WTC11 (cell line): ENCODE results near the gene ZNF221. TPM values are rescaled to one million over a fixed set of nuclear protein-coding genes. Genes with fewer than 3 reads are reported as not detected.
A peak's percentile ranks its signal among the peaks of the same experiment; 100 is the strongest.

Experiments used
- ATAC-seq: fragments of 200-7000 bp; cut with Tn5 transposase; 2 replicates; pipeline ENCODE4 v1.10.0; 2021; ENCODE audit warnings: mild to moderate bottlenecking, moderate library complexity
- CTCF ChIA-PET: fragments of 300-600 bp; sonication (Branson Sonifier 250); formaldehyde crosslinking; loops from one replicate; lab custom pipeline; 2021; ENCODE audit warnings: antibody characterized with exemption; lab: Charles Lee
- POLR2A ChIA-PET: fragments of 350-600 bp; sonication (Branson Sonifier 250); formaldehyde crosslinking; loops from one replicate; lab custom pipeline; 2021; ENCODE audit warnings: antibody characterized with exemption; lab: Charles Lee
- DNase-seq: peaks from one replicate; pipeline ENCODE4 v3.0.0; 2021; ENCODE audit warnings: low spot score
- H3K27ac Mint-ChIP-seq: 2 replicates; pipeline ENCODE4 v1.8.0; 2021; ENCODE audit warnings: mixed read lengths
- H3K27me3 Mint-ChIP-seq: 2 replicates; pipeline ENCODE4 v1.8.0; 2021; ENCODE audit warnings: low read depth, mild to moderate bottlenecking, moderate library complexity, mixed read lengths
- H3K36me3 Mint-ChIP-seq: 2 replicates; pipeline ENCODE4 v1.8.0; 2021; ENCODE audit warnings: mixed read lengths
- H3K4me1 Mint-ChIP-seq: 2 replicates; pipeline ENCODE4 v1.8.0; 2022; ENCODE audit warnings: mixed read lengths
- H3K4me3 Mint-ChIP-seq: 2 replicates; pipeline ENCODE4 v1.8.0; 2021; ENCODE audit warnings: mild to moderate bottlenecking, moderate library complexity, mixed read lengths
- H3K9me3 Mint-ChIP-seq: 2 replicates; pipeline ENCODE4 v1.8.0; 2021; ENCODE audit warnings: mixed read lengths
- EMX1 ChIP-seq: fragments of 250-450 bp; sonication (Bioruptor Pico); IDR thresholded peaks from 2 replicates; pipeline ENCODE4 v1.8.0; 2021; ENCODE audit warnings: mild to moderate bottlenecking
- ESRRA ChIP-seq: sonication (generic); formaldehyde crosslinking; IDR thresholded peaks from 2 replicates; pipeline ENCODE4 v1.8.1; 2022; ENCODE audit warnings: mild to moderate bottlenecking, missing genetic modification reagents, borderline replicate concordance
- FOXJ3 ChIP-seq: sonication (generic); formaldehyde crosslinking; IDR thresholded peaks from 2 replicates; pipeline ENCODE4 v1.9.0; 2021; ENCODE audit warnings: missing genetic modification reagents, mild to moderate bottlenecking, borderline replicate concordance
- FOXP1 ChIP-seq: sonication (generic); formaldehyde crosslinking; IDR thresholded peaks from 2 replicates; pipeline ENCODE4 v1.8.0; 2022; ENCODE audit warnings: missing genetic modification reagents, mild to moderate bottlenecking, moderate library complexity, borderline replicate concordance
- GRHL2 ChIP-seq: fragments of 250-450 bp; sonication (Bioruptor Pico); IDR thresholded peaks from 2 replicates; pipeline ENCODE4 v1.8.0; 2022; ENCODE audit warnings: mild to moderate bottlenecking, moderate library complexity; ENCODE audit not compliant: insufficient replicate concordance, severe bottlenecking
- HMGA2 ChIP-seq: fragments of 250-450 bp; sonication (Bioruptor Pico); IDR thresholded peaks from 2 replicates; pipeline ENCODE4 v1.4.0; 2021; ENCODE audit warnings: mild to moderate bottlenecking, moderate library complexity
- NR3C1 ChIP-seq: sonication (generic); formaldehyde crosslinking; conservative IDR thresholded peaks from 2 replicates; pipeline ENCODE4 v1.8.1; 2023; ENCODE audit warnings: low read depth, mild to moderate bottlenecking, missing genetic modification reagents
- OVOL2 ChIP-seq: fragments of 250-450 bp; sonication (Bioruptor Pico); IDR thresholded peaks from 2 replicates; pipeline ENCODE4 v1.9.0; 2021; ENCODE audit warnings: mild to moderate bottlenecking, borderline replicate concordance
- SMAD4 ChIP-seq: sonication (generic); formaldehyde crosslinking; IDR thresholded peaks from 2 replicates; pipeline ENCODE4 v1.8.0; 2022; ENCODE audit warnings: mild to moderate bottlenecking, missing genetic modification reagents
- SP1 ChIP-seq: sonication (generic); formaldehyde crosslinking; conservative IDR thresholded peaks from 2 replicates; pipeline ENCODE4 v1.8.1; 2022; ENCODE audit warnings: missing genetic modification reagents
- TP53 ChIP-seq: sonication (generic); formaldehyde crosslinking; IDR thresholded peaks from 2 replicates; pipeline ENCODE4 v1.8.1; 2023; ENCODE audit warnings: mild to moderate bottlenecking, missing genetic modification reagents
- ZBTB21 ChIP-seq: sonication (generic); formaldehyde crosslinking; IDR thresholded peaks from 2 replicates; pipeline ENCODE4 v1.8.1; 2023; ENCODE audit warnings: mild to moderate bottlenecking, missing genetic modification reagents, borderline replicate concordance
- ZNF232 ChIP-seq: sonication (generic); formaldehyde crosslinking; IDR thresholded peaks from 2 replicates; pipeline ENCODE4 v1.8.0; 2022; ENCODE audit warnings: mild to moderate bottlenecking, missing genetic modification reagents
- ZNF317 ChIP-seq: sonication (generic); formaldehyde crosslinking; IDR thresholded peaks from 2 replicates; pipeline ENCODE4 v1.8.1; 2023; ENCODE audit warnings: low read depth, mild to moderate bottlenecking, moderate library complexity, missing genetic modification reagents, borderline replicate concordance
- ZNF396 ChIP-seq: fragments of 250-450 bp; sonication (Bioruptor Pico); IDR thresholded peaks from 2 replicates; pipeline ENCODE4 v1.8.0; 2021; ENCODE audit warnings: mild to moderate bottlenecking, moderate library complexity, borderline replicate concordance
- ZNF416 ChIP-seq: fragments of 250-450 bp; sonication (Bioruptor Pico); IDR thresholded peaks from 2 replicates; pipeline ENCODE4 v1.9.0; 2021; ENCODE audit warnings: mild to moderate bottlenecking, inconsistent platforms
- total RNA-seq: library from RNA; stranded (reverse); gene quantifications from 3 replicates; pipeline ENCODE4 v1.2.3, GENCODE V29; 2021
- TF ChIP-seq, protein P1 (sequence below): sonication (generic); formaldehyde crosslinking; conservative IDR thresholded peaks from 2 replicates; pipeline ENCODE4 v1.8.1; 2022; ENCODE audit warnings: mild to moderate bottlenecking, missing genetic modification reagents
- TF ChIP-seq, protein P2 (sequence below): sonication (generic); formaldehyde crosslinking; IDR thresholded peaks from 2 replicates; pipeline ENCODE4 v1.8.0; 2022; ENCODE audit warnings: mild to moderate bottlenecking, missing genetic modification reagents
- TF ChIP-seq, protein P3 (sequence below): fragments of 250-450 bp; sonication (Bioruptor Pico); IDR thresholded peaks from 2 replicates; pipeline ENCODE4 v1.8.0; 2021; ENCODE audit warnings: mild to moderate bottlenecking
- TF ChIP-seq, protein P4 (sequence below): sonication (generic); formaldehyde crosslinking; IDR thresholded peaks from 2 replicates; pipeline ENCODE4 v1.8.1; 2023; ENCODE audit warnings: mild to moderate bottlenecking, moderate library complexity, missing genetic modification reagents
- TF ChIP-seq, protein P5 (sequence below): fragments of 250-450 bp; sonication (Bioruptor Pico); IDR thresholded peaks from 2 replicates; pipeline ENCODE4 v1.9.0; 2021; ENCODE audit warnings: mild to moderate bottlenecking, borderline replicate concordance
- TF ChIP-seq, protein P6 (sequence below): sonication (generic); formaldehyde crosslinking; IDR thresholded peaks from 2 replicates; pipeline ENCODE4 v1.8.1; 2022; ENCODE audit warnings: low read depth, mild to moderate bottlenecking, moderate library complexity, missing genetic modification reagents, borderline replicate concordance

Gene ZNF221
- total RNA-seq, 1 experiment from 2014 or later, result 7.6 TPM

DNA sequence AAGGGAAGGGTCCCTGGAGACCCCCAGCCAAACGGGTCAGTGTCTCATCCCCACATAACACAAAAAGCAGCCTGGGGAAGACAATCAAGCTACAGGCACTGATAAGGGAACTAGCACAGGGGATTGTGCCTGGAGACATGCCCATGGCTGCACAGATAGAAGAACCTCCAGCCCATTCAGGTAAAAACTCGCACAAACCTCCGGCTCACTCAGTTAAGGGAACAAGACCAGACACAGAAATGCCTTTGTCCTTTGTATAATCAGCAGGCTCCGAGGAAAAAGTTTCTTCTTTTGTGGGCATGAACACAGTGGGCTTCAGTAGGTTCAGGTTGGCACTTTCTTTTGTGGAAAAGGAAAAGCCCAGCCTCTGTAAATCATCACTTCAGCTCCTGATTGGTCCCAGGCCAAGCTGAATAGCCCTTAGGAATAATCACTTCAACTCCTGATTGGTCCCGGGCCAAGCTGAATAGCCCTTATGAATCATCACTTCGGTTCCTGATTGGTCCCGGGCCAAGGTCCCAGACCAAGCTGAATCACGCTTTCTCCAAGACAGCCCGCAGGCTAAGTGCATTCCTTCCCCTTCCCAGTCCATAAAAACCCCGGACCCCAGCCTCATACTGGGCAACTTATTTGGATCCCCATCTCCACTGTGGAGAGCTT lies 46.7 kb downstream of the ZNF221 start (continued):
- TF ChIP-seq EMX1 (CRISPR knock-in tag) (no peak), NR3C1 (CRISPR knock-in tag) (no peak), SP1 (CRISPR knock-in tag) (no peak)

DNA sequence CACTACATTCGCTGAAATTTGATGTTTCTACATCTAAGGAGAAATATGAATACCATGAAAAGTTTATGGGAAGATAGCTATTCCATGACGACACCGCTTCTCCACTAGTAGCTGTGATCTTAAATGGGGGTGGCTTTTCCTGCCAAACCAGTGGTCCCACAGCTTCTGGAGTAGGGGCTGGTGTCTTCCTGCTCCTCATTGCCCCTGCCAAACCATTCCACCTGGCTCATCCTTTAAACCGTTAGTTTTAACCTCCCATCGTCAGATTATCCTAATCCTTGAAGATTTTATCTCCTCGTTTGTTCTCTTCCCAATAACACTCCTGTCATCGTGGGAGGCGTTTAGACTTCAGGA lies 51.2 kb downstream of the ZNF221 start:
- TF ChIP-seq ZNF396, result no peak
- Mint-ChIP-seq H3K9me3 (peaks cover 37% of the 10 kb centered on the region), H3K4me3 (peak overlapping the region; percentile 98), H3K27me3 (peaks cover 5% of the 10 kb centered on the region; the same call in 1 of the 2 replicates), H3K4me1 (peaks cover 12% of the 10 kb centered on the region), H3K27ac (peak overlapping the region; percentile 58), H3K36me3 (peaks cover 22% of the 10 kb centered on the region)
- no peak for ATAC-seq
- ChIA-PET POLR2A (no interaction called here), CTCF (interaction anchor here (1.3 kb wide), 1 partner anchor 51 kb away, joined by 4 read pairs; the partner anchor contains the start of gene ZNF221)
- DNase-seq, result no peak

DNA sequence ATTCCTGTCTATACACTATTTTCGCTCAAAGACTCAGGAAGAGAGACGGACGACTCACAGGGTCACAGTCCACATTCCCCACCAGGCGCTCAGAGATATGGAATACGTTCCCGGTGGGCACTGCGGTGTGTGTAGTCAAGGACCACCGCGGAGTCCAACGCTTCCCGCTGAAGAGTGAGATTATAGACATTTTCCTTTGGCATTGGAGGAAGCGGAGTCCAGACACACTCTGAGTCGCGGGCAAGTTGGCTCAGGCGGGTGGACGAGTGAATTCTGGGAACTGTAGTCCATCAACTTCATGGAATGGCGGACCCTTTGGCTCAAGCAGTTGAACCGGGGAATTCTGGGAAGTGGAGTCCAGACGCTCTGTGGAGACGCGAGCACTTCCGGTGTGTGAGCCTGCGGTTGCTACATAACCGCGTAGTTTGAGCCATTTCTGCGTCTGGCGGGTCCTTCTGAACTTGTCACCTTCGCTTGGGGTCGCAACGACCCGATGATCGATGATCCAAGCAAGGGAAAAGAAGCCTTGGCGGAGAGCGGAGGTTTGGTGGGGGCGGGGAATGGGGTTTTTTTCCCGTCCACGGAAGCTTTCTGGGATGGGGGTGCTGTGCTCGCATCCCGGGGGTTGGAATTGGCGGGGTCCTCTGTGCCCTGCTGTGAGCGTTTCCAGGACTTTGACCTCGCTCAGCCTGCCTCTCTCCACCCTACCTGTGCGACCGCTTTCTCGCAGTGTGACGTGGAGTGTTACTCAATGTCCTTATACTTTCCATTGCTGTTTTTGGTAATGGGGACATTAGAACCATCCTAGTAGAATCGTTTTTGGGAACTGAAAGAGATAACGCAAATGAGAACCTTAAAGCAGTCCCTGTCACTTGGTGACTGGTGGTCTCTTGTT lies 51.8 kb downstream of the ZNF221 start, which contains the start of gene ZNF230:
Gene ZNF230, plus strand, starts transcription at position 392 of the 895 bp plus-strand sequence. CDS start 4,122 bp downstream, outside the sequence.
- POLR2A ChIA-PET, result no interaction called here
- peak within 1 kb of the TSS; percentile 98 for H3K4me3 Mint-ChIP-seq
- H3K36me3 Mint-ChIP-seq, result peaks cover 22% of the 10 kb centered on the region
- H3K27ac Mint-ChIP-seq, result peak within 1 kb of the TSS; percentile 88
- DNase-seq (peak; percentile 83), ATAC-seq (peak; percentile 98)
- peaks cover 12% of the 10 kb centered on the region for H3K4me1 Mint-ChIP-seq
- CTCF ChIA-PET, result interaction anchor here (0.9 to 1.3 kb wide), 3 partner anchors 52 to 70 kb away, joined by 3 to 4 read pairs (median 4); partner anchors contain the start of gene ZNF221
- H3K27me3 Mint-ChIP-seq, result peaks cover 5% of the 10 kb centered on the region; the same call in 1 of the 2 replicates
- H3K9me3 Mint-ChIP-seq, result peaks cover 38% of the 10 kb centered on the region
- TF ChIP-seq OVOL2 (CRISPR knock-in tag), result no peak
- TF ChIP-seq, protein P1, sequence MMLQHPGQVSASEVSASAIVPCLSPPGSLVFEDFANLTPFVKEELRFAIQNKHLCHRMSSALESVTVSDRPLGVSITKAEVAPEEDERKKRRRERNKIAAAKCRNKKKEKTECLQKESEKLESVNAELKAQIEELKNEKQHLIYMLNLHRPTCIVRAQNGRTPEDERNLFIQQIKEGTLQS, result no peak
- TF ChIP-seq, protein P2, sequence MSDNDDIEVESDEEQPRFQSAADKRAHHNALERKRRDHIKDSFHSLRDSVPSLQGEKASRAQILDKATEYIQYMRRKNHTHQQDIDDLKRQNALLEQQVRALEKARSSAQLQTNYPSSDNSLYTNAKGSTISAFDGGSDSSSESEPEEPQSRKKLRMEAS, result no peak
- TF ChIP-seq, protein P3, sequence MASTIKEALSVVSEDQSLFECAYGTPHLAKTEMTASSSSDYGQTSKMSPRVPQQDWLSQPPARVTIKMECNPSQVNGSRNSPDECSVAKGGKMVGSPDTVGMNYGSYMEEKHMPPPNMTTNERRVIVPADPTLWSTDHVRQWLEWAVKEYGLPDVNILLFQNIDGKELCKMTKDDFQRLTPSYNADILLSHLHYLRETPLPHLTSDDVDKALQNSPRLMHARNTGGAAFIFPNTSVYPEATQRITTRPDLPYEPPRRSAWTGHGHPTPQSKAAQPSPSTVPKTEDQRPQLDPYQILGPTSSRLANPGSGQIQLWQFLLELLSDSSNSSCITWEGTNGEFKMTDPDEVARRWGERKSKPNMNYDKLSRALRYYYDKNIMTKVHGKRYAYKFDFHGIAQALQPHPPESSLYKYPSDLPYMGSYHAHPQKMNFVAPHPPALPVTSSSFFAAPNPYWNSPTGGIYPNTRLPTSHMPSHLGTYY (CRISPR knock-in tag), result no peak
- TF ChIP-seq TP53 (CRISPR knock-in tag), result no peak
- TF ChIP-seq, protein P4, sequence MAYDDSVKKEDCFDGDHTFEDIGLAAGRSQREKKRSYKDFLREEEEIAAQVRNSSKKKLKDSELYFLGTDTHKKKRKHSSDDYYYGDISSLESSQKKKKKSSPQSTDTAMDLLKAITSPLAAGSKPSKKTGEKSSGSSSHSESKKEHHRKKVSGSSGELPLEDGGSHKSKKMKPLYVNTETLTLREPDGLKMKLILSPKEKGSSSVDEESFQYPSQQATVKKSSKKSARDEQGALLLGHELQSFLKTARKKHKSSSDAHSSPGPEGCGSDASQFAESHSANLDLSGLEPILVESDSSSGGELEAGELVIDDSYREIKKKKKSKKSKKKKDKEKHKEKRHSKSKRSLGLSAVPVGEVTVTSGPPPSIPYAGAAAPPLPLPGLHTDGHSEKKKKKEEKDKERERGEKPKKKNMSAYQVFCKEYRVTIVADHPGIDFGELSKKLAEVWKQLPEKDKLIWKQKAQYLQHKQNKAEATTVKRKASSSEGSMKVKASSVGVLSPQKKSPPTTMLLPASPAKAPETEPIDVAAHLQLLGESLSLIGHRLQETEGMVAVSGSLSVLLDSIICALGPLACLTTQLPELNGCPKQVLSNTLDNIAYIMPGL (CRISPR knock-in tag), result no peak
- TF ChIP-seq SMAD4, result no peak
- TF ChIP-seq ZNF317 (CRISPR knock-in tag), result no peak
- no peak for TF ChIP-seq ZNF232 (CRISPR knock-in tag)
- no peak for TF ChIP-seq NR3C1 (CRISPR knock-in tag)
- TF ChIP-seq FOXP1, result no peak
- TF ChIP-seq, protein P5, sequence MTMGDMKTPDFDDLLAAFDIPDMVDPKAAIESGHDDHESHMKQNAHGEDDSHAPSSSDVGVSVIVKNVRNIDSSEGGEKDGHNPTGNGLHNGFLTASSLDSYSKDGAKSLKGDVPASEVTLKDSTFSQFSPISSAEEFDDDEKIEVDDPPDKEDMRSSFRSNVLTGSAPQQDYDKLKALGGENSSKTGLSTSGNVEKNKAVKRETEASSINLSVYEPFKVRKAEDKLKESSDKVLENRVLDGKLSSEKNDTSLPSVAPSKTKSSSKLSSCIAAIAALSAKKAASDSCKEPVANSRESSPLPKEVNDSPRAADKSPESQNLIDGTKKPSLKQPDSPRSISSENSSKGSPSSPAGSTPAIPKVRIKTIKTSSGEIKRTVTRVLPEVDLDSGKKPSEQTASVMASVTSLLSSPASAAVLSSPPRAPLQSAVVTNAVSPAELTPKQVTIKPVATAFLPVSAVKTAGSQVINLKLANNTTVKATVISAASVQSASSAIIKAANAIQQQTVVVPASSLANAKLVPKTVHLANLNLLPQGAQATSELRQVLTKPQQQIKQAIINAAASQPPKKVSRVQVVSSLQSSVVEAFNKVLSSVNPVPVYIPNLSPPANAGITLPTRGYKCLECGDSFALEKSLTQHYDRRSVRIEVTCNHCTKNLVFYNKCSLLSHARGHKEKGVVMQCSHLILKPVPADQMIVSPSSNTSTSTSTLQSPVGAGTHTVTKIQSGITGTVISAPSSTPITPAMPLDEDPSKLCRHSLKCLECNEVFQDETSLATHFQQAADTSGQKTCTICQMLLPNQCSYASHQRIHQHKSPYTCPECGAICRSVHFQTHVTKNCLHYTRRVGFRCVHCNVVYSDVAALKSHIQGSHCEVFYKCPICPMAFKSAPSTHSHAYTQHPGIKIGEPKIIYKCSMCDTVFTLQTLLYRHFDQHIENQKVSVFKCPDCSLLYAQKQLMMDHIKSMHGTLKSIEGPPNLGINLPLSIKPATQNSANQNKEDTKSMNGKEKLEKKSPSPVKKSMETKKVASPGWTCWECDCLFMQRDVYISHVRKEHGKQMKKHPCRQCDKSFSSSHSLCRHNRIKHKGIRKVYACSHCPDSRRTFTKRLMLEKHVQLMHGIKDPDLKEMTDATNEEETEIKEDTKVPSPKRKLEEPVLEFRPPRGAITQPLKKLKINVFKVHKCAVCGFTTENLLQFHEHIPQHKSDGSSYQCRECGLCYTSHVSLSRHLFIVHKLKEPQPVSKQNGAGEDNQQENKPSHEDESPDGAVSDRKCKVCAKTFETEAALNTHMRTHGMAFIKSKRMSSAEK (CRISPR knock-in tag), result no peak
- no peak for TF ChIP-seq ZNF416 (CRISPR knock-in tag)
- TF ChIP-seq HMGA2 (CRISPR knock-in tag), result no peak
- no peak for TF ChIP-seq ESRRA (CRISPR knock-in tag)
- no peak for TF ChIP-seq GRHL2 (CRISPR knock-in tag)
- no peak for TF ChIP-seq FOXJ3 (CRISPR knock-in tag)
- no peak for TF ChIP-seq ZBTB21 (CRISPR knock-in tag)
- TF ChIP-seq, protein P6, sequence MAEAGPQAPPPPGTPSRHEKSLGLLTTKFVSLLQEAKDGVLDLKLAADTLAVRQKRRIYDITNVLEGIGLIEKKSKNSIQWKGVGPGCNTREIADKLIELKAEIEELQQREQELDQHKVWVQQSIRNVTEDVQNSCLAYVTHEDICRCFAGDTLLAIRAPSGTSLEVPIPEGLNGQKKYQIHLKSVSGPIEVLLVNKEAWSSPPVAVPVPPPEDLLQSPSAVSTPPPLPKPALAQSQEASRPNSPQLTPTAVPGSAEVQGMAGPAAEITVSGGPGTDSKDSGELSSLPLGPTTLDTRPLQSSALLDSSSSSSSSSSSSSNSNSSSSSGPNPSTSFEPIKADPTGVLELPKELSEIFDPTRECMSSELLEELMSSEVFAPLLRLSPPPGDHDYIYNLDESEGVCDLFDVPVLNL (CRISPR knock-in tag), result no peak
